ENCODE results near the gene NKX6-2. TPM values are rescaled to one million over a fixed set of nuclear protein-coding genes. Genes with fewer than 3 reads are reported as not detected.

Gene NKX6-2
- total and polyA plus RNA-seq, 2 of the 8 experiments (the other 6 are each of a cell fraction or from before 2014, with no cell fraction given), result 0.06 TPM; not detected in 1

DNA sequence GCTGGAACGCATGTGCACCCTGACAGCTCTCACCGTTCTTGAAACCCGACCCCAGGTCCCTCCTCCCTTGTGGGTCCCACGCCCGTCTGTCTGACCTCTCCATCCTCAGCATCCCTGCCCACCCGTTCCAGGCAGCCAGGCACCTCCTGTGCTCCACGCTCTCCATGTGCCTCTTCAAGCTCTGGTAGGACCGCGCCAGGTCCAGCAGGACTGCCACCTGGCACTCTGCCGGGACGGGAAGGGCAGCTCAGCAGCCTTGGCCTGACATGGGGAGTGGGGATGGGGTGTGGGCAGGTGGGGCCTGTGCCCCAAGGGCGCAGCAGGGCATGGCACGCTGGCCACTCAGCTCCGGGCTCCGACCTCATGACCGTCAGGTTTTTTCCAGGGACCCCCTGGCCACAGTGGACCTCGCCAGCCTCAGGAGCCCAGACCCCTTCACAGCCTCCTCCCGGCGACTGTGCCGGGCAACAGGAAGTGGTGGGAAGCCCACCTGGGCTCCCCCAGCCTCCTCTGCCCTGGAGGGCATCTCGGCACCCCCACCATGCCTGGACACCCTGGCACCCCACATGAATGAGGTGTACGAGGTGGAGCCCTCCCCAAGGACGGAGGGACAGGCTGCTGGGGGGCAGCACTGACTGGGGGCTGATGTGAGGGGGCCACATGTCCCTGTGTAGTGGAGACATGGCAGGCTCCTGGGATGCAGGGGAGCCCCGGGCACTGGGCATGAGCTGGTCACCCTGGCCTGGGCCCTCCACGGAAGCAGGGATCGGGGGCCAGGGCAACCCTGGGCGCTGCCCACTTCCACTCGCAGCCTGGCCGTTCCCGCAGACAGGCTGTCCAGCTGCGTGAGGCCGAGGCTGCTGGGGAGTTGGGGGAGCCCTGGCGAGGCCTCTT is 25.1 kb upstream of the NKX6-2 start (continued):
- TF ChIP-seq JUND (IDR thresholded peaks at IDR 0.05; ENCODE audit: low read length) (no peak), BRCA1 (IDR thresholded peaks at IDR 0.05; ENCODE audit: low read depth, low read length) (no peak), JUN (IDR thresholded peaks at IDR 0.05; ENCODE audit: low read depth, low read length) (no peak), KDM4A (IDR thresholded peaks at IDR 0.05; ENCODE audit: low read depth, low read length, severe bottlenecking) (no peak)

Data from H1 (cell line).